NCI-H2107 treated with DMSO at 0.1 percent for 48 hours (cell line): ENCODE data around the gene CDIPT.
"Not testable (repeated sequence)": the region's sequence is repeated elsewhere in the genome, so short reads cannot be mapped to it uniquely, and the experiment has no call there.

Experiments
- DNase-seq: peaks from one replicate; lab custom pipeline; 2025; ENCODE audit not compliant: unreplicated experiment; lab: John Stamatoyannopoulos, UW

The CDIPT gene

GRCh38 chr16:29897333-29897732, 34.3 kb upstream of the CDIPT start:
- no peak for DNase-seq

DNA sequence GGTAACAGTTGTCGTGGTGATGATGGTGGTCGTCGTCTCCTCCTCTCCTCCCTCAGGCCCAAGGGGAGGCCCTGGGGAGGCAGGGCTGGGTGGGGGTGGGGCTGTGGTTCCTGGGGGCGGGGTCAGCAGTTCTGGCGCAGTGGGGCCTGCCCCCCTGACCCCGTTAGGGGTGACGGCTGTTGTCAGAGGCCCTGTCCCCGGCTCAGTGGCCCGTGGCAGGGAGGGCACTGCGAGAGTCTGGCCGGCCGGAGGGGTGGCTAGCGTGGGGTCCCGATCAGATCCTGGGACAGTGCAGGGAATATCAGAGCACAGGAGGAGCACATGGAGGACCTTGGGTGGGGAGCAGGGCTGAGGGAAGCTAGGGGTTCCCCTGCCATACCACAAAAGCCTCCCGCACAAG, 33.8 kb upstream of the CDIPT start:
- DNase-seq = no peak

GRCh38 chr16:29894352-29894751, 31.3 kb upstream of the CDIPT start:
- no peak for DNase-seq

DNA sequence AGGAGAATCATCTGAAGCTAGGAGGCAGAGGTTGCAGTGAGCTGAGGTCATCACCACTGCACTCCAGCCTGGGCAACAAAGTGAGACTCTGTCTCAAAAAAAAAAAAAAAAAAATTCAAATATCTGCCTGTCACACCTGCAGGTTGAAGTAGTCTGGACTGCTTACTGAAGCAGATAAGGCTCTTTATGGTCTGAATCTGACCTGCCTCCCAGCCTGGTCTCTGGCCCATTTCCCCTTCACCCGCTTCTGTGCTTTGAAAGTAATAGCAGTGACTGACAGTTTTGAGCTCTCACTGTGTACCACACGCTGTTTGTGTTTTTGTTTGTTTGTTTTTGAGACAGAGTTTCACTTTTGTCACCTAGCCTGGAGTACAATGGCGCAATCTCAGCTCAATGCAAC, 30.5 kb upstream of the CDIPT start:
- no peak for DNase-seq

DNA sequence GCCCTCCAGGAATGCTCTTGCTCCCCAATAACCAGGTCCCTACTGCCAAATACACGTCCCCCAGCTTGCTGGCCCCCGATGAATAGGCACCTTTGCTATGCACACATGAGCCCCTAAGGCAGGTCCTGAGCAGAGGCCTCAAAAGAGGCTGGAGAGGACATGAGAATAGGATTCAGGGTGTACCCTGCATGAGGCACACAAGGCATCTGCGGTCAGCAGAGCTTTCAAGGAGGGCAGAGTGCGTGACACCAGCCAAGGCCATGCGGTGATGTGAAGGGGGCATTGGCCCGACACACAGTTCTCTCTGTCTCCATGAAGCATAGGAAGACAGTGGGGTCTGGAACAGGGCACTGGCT, 29.4 kb upstream of the CDIPT start:
- DNase-seq = no peak

- DNase-seq = no peak
Measured at GRCh38 chr16:29891525-29892457, 28.8 kb upstream of the CDIPT start.

GRCh38 chr16:29889372-29889771, 26.3 kb upstream of the CDIPT start:
- DNase-seq = not testable (repeated sequence)

DNA sequence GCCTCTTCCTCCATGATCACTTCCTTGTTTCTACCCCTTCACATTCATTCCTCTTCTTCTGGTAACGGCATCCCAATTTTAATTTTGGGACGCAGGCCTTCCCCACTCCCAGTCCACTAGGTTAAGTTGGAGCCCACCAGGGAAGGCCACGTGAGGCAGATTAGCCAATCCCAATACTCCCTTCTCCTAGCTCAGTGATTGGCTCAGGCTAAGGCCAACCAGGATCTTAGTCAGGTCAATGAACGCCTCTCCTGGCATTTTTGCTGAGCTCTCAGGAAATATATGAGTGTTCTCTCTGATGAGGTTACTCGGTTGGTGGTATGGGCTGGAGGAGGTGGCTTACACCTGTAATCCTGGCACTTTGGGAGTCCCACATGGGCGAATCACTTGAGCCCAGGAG, 21.0 kb upstream of the CDIPT start:
- DNase-seq = no peak

DNA sequence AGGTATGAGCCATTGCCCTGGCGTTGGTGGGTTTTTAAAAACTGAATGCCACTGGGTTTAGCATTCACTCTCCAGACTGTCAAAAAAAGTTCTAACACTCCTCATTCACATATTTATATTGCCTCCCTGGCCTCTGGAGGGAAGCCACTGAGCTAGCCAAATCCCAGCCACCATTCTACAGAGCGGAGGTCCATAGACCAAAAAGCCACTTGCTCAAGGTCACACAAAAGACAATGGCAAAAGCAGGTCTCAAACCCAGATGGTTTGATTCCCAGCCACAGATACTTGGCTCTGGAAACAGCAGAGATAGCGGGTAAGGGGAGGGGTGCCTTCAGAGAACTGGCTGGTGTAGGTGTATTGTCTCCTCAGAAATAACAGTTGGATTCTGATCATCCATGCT, 18.0 kb upstream of the CDIPT start:
- DNase-seq = no peak

GRCh38 chr16:29878172-29878571, 15.1 kb upstream of the CDIPT start:
- DNase-seq = no peak

GRCh38 chr16:29877266-29877961, 14.4 kb upstream of the CDIPT start:
- no peak for DNase-seq

DNA sequence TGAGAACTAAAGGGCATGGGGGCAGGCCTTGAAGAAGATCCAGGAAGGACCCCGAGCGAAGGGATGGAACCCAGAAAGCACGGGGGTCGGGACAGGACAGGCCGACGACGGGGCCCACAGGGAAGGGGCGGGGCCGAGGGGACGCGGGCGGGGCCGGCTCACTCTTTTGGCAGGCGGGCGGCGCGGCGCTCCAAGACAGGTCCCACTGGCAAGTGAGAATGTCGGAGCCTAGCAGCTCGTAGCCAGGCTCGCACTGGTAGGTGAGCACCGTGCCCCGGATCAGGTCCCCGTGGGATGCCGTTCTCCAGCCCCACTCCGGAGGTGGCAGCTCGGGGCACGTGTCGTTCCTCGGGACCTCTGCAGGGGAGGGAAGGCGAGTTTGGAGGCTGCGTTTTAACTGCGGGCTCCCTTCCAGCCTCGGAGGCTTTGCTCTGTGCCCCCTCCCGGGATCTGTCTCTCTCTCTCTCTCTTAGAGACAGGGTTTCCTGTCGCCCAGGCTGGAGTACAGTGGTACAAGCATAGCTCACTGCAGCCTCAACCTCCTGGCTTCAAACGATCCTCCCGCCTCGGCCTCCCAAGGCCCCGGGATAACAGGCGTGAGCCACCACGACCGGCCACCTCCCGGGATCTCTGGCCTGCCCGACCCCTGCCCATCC, 13.7 kb upstream of the CDIPT start:
- DNase-seq = no peak

- DNase-seq = no peak
Measured at GRCh38 chr16:29876217-29876593, 13.2 kb upstream of the CDIPT start.

GRCh38 chr16:29875206-29875605, 12.2 kb upstream of the CDIPT start:
- no peak for DNase-seq

GRCh38 chr16:29873319-29873718, 10.3 kb upstream of the CDIPT start:
- no peak for DNase-seq

- no peak for DNase-seq
Measured at GRCh38 chr16:29871822-29872546, 9.0 kb upstream of the CDIPT start.

DNA sequence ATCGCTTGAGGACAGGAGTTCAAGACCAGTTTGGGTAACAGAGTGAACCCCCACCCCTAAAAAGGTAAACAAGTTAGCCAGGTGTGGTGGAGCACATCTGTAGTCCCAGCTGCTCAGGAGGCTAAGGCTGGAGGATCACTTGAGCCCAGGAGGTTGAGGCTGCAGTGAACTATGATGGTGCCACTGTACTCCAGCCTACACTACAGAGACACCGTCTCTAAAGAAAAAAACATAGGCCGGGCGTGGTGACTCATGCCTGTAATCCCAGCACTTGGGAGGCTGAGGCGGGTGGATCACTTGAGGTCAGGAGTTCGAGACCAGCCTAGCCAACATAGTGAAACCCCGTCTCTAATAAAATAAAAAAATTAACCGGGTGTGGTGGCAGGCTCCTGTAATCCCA, 6.0 kb upstream of the CDIPT start:
- not testable (repeated sequence) for DNase-seq

- DNase-seq = no peak
Measured at GRCh38 chr16:29868396-29869009, 5.5 kb upstream of the CDIPT start.

GRCh38 chr16:29864205-29864604, 1.2 kb upstream of the CDIPT start:
- DNase-seq = no peak

DNA sequence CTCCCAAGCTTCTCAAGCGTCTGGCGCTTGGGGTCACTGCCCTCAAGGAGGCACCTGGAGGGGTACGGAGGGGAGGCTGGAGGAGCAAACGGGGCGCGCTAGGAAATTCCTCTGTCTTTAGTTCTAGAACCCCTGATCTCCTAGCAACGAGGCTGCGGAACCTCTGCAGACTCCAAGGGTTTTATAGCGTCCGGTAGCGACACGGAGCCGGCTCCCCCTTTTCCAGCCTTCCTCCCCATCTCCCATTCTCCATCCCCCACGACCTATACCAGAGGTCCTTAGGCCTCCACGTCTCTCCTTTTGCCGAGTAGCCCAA, 601 bp upstream of the CDIPT start:
- DNase-seq = no peak

- DNase-seq = no peak
Measured at GRCh38 chr16:29862383-29862883, 593 bp downstream of the CDIPT start.
